GM12801 (cell line): ENCODE measurements around the gene ADAM10.

ENCODE experiments used
- CTCF ChIP-seq: IDR thresholded peaks from one replicate; pipeline ENCODE4 v1.5.1; 2011; ENCODE audit warnings: control low read depth; ENCODE audit not compliant: insufficient read length; ENCODE audit errors: extremely low read depth

ADAM10 gene

GRCh38 chr15:58731756-58732535, 17.6 kb downstream of the ADAM10 start:
- TF ChIP-seq CTCF: no peak

GRCh38 chr15:58726867-58727266, 22.6 kb downstream of the ADAM10 start:
- TF ChIP-seq CTCF: no peak

GRCh38 chr15:58724466-58724865, 25.0 kb downstream of the ADAM10 start:
- TF ChIP-seq CTCF: no peak

GRCh38 chr15:58717357-58717756, 32.1 kb downstream of the ADAM10 start:
- no peak for TF ChIP-seq CTCF

- TF ChIP-seq CTCF: no peak
Measured at GRCh38 chr15:58716027-58716426, 33.5 kb downstream of the ADAM10 start.

GRCh38 chr15:58715266-58715917, 34.1 kb downstream of the ADAM10 start:
- no peak for TF ChIP-seq CTCF

- no peak for TF ChIP-seq CTCF
Measured at GRCh38 chr15:58710701-58711100, 38.8 kb downstream of the ADAM10 start.
